Right hindlimb (tissue), 1 donor: ENCODE results near the gene SVIL.
"Not testable (repeated sequence)": the region's sequence is repeated elsewhere in the genome, so short reads cannot be mapped to it uniquely, and the experiment has no call there.

Experiments used
- DNase-seq: peaks from one replicate; pipeline ENCODE4 v3.0.0-alpha.2; 2018

Gene SVIL

DNA sequence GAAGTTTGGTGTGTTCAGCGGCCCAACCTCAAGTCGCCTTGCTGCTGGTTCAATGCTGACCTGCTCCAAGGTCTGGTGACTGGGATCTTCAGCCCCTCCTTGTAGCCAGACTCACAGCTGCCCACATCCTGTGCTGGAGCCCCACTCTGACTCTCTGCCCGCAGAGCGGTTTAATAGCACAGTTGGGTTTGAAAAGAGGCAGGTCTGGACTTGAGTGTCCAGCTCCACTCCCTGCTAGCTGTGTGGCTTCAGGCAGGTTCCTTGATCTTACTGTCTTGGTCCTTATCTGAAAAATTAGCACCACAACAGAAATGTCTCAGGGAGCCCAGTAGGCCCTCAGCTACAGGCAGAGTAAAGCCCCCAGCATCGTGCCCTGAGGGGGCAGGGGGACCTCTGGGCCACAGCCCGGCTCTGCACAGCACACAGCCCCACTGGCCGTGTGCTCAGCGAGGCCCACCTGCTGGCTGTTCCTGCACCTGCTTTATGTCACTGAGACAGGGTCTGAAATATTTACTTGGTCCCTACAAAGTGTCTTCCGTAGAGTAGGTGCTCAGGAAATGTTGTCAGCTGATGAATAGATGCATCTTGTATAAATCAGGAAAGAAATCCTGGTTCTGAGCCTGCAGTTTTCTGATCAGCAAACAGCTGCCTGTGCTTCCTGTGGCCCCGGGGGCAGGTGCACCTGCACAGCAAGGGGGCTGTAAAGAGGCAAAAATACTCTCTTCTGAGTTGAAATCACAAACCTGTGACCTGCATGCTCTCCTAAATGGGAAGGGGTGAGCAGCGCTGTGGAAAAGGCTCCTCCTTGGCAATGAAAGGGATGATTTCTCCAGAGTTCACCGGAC lies 155.5 kb downstream of the SVIL start:
- DNase-seq = no peak

DNA sequence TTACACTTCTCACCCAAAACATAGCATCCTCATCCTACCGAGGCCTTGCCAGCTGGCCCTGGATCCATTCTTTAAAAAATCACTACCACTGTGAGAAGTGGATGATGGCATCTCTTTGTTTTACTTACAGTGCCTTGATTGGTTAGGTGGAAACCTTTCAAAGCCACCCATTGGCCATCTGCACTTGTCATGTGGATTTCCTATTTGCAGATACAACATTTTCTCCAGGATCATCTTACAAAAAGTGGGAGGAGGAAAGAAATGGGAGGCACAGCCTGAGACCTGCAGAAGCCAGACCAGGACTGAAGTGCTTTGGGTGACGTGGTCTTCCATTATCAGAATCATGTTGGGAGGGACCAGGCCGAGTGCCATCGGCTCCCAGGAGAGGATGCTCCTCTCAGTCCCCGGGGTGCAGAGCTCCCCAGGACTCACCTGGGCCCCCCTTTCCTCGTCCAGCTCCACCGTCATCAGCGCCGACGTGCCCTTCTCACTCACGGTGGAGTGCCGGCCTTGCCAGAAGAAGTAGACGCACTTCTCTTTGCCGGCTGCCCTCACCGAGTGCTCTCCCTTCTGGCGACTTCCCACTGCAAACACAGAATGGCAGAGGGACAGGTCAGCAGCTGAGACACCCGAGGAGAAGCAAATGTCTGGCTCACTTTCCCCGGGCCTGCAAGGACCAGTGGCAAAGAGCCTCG lies 161.2 kb downstream of the SVIL start:
- DNase-seq = no peak

DNA sequence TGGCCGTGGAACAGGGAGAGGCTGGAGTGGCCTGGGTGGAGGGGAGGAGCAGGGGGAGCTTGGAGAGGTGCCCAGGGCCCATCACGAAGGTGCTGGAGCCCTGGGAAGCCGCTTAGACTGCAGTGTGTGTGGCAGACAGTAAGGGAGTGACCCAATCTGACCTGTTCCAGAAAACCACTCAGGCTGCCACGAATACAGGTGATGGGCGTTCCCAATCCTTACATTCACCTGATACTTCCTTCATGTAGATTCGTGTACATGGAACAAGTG lies 161.7 kb downstream of the SVIL start:
- no peak for DNase-seq

DNA sequence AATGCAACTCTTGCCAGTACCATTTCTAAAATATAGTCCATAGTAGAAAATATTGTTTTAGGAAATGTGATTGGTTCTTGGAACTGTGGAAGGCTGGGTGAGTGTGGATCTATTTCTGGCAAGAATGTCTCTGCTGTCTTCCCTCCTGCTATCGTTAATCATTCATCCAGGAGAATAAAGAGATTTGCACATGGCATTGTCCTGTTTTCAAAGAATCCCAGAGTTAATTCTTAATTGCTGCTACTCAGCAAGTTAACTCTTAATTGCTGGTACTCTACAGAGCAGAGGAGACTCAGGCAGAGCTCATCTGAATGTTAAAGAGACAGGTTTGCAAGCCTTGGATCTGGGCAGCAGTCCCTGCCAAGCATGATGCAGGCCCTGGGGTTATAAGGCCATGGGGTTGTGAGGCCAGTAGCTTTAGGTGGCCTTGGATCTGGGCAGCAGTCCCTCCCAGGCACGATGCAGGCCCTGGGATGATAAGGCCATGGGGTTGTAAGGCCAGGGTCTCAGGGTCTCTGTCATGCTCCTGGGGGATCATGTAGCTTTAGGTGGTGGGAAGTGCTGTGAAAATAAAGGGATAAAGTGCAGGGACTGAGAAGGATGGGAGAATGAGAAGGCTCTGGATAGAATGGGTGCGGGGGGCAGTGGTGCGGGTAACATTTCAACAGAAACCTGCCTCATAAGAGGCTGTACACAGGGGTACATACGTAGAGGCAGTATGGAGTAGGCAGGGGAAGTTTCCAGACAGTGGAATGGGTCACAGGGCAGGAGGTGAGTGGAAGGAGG lies 162.3 kb downstream of the SVIL start:
- no peak for DNase-seq

DNA sequence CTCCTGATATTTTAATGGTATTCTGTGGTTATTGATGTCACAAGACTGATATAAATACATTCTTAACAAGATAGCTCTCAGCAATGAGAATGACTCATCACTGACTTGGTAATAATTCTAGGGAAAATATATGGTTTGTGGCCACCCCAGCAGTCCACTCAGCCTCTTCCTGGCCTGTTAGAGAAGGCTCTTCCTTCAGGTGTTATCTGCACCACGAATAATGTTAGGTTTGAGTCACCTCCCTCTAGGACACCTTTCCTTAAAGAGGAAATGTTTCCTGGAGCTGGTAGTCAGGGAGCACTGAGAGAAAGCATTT lies 163.3 kb downstream of the SVIL start:
- no peak for DNase-seq

DNA sequence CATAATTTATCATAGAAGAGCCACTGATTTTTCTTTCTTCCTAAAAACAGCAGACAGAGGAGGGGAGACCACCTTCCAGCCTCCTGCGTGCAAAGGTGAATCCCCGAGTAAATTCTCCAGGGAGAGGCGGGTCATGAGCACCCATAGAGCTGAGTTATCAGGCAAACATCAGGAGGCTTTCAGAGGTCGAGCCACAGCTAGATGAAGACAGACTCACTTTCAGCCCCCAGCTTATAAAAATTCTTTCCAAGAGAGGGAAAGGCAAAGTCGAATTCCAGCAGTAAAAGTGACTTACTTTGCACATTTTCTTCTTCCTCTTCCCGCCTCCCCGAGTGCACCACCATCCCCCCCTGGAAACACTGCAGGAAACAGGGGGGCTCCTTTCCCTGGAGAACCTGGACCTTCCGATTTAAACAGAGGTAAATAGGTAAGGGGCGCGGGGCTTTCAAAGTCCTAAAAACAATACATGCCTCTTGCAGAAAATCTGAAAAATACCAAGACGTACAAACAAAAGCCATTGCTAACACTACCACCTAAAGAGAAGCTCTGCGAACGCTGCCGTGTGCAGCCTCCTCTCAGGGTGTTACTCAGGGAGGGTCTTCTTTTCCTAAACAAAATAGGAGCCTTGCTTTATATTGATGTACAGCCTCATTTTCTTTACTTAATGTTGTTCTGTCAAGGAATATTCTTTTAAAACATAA lies 163.8 kb downstream of the SVIL start:
- DNase-seq = no peak

DNA sequence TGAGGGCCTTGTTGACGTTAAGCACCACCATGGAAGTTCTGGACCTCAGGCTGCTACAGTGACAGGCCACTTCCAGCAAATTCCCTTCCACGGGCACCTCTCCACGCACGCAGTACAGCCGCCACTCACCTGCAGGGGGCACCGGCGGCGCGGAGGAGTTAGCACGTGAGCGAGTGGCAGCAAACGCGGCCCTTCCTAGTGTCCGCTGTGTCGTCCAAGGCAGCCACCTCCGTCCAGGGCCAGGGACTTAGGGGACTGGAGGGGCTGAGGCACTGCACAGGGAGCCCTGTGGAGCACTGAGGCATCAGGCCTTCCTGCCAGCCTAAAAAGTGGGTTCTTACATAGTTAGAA lies 164.4 kb downstream of the SVIL start:
- no peak for DNase-seq

DNA sequence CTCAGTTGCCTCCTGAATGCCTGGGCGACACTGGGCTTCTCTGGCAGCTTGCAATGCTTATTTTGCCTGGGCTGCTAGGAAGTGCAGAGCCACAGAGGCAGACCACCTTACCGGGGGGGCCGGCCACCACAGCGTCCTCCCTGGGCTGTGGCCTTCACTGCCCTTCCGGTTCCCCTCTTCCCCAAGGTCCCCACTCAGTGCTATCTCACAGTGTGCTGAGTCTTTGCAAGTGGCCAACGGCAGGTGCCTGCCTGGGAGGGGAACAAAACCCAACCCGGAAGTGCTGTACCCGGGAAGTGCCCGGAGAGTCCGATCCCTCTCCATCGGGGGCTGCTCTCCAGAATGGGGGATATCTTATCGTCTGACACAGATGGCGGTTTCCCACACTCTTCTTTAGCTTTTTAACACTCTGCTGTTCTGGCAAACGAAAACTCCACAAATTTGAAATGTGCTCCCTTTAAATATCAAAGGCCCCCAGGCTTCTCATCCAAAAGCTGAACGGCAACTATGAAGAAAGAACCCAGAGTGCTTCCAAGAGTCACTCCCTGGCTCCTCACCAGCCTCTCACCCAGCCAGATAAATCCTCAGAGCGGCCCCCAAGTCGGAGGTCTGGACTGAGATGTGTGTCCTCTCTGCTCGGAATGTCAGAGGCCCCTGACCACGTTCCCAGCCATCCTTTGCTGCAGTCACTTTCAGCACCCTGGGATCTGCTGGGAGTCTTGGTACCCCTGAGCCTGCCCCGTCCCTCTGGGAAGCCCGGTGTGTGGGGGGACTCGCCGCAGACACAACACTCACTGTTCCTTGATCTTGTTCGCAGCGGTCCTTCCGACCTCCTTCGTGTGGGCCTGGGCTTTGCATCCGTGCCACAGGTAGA lies 165.1 kb downstream of the SVIL start:
- DNase-seq = no peak

DNA sequence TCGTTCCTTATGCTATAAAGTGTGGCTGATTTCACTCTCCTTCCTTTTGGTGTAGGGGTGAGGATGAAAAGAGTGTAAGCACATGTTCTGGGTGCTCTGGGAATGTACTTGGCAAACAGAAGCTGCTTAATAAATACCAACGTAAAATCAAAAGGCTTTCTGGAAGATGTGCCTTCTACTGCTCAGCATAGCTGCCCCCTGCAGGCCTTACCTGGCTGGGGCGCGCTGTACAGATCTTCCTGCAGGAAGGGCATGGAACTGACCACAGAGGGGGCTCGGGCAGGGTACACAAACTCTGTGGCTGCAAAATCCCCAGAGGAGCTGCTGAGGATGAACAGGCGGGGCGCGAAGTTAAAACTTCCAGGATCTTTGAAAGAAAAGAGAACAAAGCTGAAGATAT lies 169.4 kb downstream of the SVIL start:
- DNase-seq = no peak

DNA sequence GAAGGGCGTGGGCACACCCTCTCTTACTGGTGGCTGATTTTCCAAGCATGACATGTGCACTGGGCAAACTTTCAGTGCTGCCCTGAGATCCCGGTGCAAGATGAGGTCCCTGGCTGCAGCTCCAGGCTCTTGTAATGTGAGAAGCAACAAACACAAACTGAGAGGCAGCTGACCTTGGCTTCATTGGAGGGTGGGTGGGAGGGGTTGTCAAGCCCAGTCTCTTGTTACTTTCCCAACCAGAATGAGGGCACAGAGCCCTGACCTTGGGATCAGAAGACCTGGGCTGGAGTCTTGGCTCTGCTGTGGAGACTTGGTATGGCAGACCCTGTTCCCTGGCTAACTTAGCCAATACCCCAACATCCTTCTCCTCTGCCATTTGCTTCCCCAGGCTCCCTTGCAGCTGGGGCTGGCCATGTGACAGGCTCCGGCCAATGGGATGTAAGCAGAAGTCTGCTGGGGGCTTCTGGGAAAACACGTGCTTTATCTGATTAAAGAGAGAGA lies 170.1 kb downstream of the SVIL start:
- not testable (repeated sequence) for DNase-seq

DNA sequence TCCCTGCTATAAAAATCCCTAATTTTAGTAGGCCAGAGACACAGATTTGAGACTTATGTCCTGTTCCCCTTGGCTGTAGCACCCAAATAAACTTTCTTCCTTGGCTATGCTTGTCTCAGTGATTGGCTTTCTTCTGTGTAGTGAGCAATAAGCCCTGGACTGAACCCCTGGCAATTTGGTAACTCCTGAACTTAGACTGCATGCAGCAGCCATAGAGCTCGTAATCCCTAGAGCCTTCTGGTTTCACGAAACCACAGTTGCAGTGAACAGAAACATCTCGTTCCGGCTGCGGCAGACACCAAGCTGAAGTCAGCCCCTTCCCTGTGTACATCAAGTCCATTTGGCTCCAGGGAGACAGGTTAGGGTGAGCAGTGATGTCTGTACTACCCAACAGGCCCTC lies 173.7 kb downstream of the SVIL start:
- DNase-seq = no peak

DNA sequence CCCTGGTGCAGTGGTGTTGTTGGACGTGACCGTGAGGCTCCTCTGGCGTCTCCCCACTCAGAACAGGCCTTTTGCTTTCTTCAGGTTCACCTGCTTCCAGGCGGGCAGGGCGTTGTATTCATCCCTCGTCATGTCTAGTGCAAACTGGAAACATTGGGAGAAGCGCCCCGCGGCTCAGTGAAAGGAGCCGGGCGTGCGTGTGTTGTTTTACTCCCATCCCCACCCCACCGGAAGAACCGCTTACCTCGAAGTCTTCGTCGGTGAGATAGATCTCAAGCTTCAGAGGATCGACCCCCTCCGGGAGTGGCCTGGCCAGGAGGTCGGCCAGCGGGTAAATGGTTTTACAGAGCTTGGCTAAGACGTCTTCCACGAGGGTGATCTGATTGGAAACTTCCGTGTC lies 176.6 kb downstream of the SVIL start:
- DNase-seq = not testable (repeated sequence)

DNA sequence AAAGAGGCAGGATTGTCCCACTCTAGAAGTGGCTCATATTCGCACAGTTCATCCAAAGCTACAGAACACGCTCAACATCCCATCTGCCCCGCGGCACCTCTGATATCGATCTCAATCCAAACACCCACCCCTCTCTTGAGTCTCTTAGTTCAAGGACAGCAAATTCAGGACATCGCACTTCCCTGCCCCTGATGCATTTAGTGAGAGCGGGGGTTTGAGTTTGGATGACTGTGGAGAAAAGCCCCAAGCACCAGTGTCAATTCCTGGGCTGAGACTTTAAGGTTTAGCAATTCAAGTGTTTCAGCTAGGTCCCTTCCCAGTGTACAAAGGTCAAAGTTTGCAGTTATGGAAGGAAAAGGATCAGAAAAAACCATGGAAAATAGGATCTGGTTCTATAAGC lies 179.7 kb downstream of the SVIL start:
- no peak for DNase-seq

DNA sequence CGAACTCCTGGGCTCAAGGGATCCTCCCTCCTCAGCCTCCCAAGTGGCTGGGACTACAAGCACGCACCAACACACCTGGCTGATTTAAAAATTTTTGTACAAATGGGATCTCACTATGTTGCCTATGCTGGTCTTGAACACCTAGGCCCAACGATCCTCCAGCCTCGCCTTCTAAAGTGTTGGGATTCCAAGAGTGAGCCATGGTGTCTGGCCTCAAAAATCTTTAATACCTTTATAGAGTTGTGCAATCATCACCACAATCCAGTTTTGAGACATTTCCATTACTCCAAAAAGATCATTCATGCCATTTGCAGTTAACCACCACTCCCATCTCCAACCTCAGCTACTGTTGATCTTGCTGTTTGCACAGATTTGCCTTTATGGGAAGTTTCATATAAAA lies 180.5 kb downstream of the SVIL start:
- no peak for DNase-seq

DNA sequence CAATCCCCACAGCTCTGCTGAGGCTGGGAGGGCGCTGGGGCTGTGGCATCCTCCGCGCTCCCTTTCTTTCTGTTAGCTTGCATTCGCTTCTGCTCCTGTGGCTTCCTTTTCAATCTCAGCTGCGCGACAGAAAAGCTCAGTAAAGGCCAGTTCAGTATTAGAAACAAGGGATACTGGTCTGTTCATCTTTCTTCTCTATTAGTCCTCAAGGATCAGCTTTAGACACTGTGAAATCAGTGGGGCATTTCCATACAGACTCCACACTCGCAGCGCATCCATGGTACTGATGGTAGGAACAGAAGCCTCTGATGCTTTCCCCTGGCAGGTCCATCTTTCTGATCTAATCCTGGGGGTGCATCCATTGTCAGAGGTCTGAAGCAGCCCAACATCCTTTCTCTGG lies 182.2 kb downstream of the SVIL start:
- no peak for DNase-seq

DNA sequence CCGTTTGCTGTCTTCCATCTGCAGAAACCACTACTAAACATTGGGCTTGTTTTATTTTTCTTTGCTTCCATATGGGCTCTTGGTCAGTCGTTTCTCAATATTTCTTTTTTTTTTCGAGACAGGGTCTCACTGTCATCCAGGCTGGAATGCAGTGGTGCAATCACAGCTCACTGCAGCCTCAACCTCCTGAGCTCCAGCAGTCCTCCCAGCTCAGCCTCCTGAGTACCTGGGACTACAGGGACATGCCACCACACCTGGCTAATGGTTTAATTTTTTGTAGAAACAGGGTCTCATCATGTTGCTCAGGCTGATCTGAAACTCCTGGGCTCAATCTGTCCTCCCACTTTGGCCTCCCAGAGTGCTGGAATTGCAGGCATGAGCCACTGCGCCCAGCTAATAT lies 182.8 kb downstream of the SVIL start:
- no peak for DNase-seq

DNA sequence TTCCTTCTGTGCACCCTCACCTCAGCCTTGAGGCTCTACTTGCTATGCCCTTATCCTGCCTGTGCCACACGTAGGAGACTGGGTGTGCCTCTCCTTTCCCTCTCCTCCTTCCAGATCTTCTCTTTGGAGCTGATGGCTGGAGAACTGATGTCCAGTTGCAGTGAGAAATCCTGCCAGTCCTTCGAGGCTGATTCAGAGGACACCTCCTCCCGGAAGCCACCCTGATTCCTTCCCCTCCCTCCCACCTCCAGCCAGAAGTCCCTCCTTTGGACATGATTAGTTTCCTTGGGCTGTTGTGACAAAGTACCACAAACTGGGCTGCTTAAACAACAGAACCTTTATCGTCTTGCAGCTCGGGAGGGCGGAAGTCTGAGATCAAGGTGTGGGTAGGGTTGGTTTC lies 184.4 kb downstream of the SVIL start:
- no peak for DNase-seq

DNA sequence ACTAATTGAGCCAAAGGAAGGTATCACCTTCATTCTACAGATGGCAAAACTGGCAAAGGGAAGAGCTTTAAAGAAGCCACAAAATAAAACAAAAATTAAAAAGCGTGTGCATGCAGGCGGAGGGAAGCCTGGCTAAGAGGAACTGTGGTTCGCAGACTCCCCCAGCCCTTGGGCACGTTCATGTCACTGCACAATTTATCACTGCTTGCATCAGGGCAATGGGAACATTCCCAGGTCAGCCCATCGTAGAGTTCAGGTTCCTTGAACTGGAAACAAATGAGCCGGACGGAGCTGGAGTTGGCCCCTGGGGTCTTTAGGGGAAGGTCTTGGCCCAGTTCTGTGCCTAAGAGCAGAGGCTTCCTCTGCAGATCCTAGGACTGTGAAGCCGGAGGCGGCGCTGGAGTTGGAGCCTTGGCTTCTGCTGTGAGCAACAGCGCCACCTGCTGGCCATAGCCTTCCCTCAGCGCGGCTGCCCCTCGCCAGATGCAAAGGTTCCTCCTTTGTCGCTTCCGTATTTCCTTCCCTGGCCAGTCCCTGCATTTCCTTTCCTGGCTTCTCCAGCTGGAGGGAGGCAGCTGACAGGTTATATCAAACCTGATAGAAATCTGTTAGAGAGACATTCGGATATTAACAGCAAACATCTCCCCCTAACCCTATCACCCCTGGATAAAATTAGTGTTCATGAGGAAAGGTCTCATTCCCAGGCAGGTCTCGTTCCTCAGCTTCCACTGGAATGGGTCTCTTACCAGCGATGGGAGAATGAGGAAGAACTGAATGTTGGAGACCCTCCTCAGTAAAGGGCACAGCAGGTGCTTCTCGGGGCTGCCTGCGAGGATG lies 185.8 kb downstream of the SVIL start:
- peak; percentile 78 for DNase-seq

DNA sequence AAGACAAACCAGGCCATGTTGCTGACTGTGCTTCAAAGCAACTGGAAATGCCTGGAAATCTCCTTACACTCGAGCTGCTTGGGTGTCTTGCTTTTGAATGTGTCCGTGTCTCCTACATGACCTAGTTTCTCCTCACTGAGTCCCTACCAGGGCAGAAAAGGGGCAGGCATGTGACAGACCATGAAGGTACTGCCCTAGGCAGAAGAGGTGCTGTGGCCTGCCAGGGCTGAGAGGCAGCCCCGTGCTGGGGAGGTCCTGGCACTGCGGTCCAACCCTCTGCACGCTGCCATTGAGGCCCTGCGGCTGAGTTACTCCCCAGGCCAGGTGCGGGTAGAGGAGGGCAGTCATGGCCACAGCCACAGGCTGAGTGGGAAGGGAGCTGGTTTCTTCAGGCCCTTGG lies 186.6 kb downstream of the SVIL start:
- DNase-seq = no peak

DNA sequence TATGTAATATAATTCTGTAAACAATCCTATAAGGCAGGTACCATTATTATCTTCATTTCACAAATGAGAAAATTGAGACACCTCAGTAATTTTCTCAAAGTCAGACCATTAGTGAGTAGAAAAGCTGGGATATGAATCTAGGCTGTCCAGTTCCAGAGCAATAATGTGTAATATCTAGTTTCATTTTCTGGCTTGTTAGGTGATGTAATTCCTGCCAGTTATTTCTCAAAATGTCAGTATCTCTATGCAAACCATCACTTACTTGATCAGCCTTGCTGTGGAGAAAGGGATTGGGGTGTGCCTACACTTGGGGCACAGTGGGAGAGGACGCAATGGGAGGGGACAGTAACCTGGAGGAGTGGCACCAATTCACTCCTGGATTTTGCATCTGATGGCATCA lies 188.4 kb downstream of the SVIL start:
- DNase-seq = no peak

DNA sequence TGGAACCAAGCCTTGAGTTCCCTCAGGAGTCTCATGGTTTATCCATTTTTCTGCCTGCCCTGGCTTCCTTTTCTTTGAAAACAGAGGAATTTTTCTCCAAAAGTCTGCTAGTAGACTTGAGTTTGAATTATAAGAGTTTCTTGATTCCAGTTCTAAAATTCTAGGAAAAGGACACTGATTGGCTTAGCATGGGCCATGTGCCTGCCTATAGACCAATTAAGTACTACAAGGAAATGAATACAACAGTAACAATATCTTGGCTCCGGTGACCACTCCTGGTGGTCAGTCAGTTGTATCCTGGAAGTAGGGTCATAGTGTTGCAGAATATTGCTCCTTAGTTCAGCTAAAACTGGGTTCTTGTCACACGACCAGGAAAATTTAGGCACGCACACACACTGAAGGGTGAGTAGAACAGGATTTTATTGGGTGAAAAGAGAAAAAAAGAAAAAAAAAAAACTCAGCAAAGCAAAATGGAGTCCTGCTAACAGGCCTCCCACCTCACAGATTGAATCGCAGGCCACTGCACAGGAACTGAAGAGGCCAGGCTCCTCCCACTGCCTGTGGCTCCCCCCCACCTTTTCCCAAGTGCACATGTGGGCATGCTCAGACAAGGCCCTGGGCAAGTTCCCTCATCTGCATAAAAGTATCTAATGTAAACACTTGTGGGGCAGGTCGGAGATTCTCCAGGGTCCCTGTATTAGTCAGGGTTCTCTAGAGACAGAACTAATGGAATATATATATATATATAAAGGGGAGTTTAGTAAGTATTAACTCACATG lies 190.8 kb downstream of the SVIL start:
- DNase-seq = no peak
